OCI-LY1 (cell line): ENCODE data around the gene PSMB4.

Experiments used
- CTCF ChIP-seq: fragments of 200-600 bp; sonication (generic), shearing (Covaris generic); IDR thresholded peaks from 2 replicates; pipeline ENCODE4 v1.5.1; 2017; ENCODE audit warnings: mild to moderate bottlenecking, antibody characterized with exemption, low read length, moderate library complexity, mixed read lengths
- EZH2 ChIP-seq: fragments of 200-600 bp; sonication (generic), shearing (Covaris generic); IDR thresholded peaks from 2 replicates; pipeline ENCODE4 v1.8.0; 2017; ENCODE audit warnings: borderline replicate concordance, mixed run types, mild to moderate bottlenecking, antibody characterized with exemption, low read length, moderate library complexity, mixed read lengths

GRCh38 chr1:151368393-151369301, 30.7 kb upstream of the PSMB4 start:
- TF ChIP-seq CTCF, result no peak
- TF ChIP-seq EZH2, result no peak
